NCI-H510A (cell line): Measurements from ENCODE around the gene ABCD3.
A peak's percentile ranks its signal among the peaks of the same experiment; 100 is the strongest.

Source experiments
- DNase-seq: peaks from one replicate; lab custom pipeline; 2025; lab: John Stamatoyannopoulos, UW

ABCD3 gene

DNA sequence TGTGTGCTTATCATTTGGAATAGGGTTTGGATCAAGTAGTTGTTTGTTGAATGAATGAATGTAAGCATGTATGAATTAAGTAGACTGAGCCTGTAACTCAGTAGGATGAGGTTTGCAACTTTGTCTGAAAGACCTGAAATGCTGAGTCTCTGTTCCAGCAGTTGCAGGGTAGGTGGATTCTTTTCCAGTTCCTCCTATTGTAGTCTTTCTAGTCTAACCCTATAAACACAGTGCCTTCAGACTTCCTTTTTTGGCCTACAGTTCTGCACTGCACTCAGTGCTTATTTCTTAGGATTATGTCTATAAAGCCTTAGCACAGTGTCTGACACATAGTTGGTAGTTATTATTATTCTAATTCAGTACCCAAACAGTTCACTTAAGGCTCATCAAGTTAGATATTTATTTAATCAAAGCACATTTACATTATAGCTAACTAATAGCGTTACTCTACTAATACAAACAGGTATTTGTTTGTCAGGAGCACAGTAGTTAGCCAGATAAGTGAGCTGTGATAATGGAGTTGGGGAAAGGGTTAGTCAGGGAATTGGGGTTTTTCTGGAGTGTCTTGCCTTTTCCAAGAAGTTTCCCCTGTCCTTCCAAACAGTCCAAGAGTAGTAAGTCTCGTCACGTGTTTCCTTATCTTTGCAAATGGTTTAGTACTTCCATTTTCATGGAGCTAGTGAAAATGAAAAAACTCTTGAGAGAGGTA, 45.0 kb downstream of the ABCD3 start:
- DNase-seq: no peak

DNA sequence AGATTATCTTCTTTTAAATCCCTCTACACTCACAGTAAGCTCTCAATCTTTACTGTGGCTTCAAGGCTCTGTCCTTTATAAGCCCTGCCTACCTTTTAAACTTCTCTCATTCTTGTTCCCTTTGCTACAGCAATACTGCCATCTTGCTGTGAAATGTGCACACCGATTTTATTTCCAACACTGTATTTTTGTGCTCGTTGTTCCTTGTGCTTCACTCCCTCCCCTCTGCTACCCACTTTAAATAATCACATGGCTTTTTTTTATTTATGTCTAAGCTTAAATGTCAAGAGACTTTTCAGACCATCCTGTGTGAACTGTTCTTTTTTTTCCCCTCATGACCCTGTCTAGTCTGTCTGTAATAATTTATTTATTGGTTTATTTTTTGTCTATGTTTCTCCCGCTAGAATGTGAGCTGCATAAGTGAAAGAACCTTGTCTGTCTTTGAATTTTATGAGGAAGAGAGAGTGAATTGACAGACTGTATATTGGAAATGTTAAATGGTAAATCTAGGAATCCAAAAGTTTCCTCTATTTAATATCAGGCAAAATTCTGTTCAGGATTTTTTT, 45.7 kb downstream of the ABCD3 start:
- DNase-seq: peak; percentile 2

DNA sequence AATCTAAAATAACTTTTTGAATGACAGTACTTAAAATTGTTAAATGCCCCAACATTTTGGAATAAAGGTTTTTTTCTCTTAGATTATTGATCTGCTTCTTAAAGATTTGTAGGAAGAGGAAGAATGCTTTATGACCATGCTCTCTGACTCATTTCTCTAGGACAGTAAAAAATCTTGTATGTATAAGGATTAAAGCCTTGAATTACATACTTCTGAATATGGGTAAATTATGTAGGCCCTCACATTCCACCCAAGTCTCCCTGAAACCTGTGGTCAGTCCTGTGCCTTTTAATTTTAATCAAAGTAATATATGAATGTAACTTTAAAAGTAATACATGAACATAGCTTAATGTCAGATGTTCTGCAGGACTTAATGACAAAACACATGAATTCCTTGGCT, 50.5 kb downstream of the ABCD3 start:
- no peak for DNase-seq

DNA sequence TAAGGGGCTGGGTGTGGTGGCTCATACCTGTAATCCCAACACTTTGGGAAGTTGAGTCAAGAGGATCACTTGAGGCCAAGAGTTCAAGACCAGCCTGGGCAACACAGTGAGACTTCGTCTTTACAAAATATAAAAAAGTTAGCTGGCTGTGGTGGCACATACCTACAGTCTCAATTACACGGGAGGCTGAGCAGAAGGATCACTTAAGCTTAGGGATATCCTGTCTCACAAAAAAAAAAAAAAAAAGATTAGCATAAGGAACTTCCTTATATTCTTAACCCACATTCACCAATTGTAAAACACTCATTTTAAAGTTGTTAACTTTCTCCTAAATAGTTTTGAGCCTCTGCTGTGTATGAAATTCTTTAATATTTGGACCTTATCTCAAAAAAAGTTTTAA, 53.1 kb downstream of the ABCD3 start:
- no peak for DNase-seq

DNA sequence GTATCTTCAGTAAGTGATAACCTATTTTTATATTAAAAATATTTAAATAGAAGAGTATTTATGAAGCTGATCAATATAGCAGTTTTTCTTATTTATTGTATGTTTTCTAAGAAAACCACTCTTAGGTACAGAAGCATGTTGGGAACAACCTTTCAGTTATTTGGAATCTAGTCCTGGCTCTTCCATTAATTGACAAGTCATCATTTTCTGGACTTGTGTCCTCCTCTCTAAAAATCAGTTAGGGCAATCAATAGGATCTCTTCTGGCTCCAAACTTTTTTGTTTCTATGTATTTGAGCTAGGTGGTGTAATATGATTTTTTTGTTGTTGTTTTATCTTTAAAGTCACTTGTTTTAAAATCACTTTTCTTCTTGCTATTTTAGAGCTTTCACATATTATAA, 57.0 kb downstream of the ABCD3 start:
- no peak for DNase-seq

DNA sequence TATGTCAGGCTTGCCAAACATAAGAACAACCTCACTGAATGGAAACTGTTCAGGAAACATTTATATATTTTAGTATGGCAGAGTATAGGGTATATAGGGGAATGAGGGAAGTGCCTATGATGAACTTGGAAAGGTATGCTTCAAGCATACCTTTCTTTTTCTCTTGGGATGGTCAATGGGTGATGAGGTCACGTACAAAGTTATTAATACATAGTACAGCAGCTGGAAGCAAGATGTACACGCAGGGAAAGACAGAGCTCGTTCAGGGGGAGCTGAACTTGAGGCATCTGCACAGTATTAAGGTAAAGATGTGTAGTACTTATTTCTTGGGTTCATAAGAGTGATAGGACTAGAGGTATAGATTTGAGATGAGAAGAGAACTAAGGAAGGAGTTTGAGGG, 61.5 kb downstream of the ABCD3 start:
- no peak for DNase-seq

GRCh38 chr1:94481473-94481933, 63.3 kb downstream of the ABCD3 start:
- DNase-seq: peak; percentile 2

GRCh38 chr1:94486990-94487389, 68.8 kb downstream of the ABCD3 start:
- DNase-seq: no peak

DNA sequence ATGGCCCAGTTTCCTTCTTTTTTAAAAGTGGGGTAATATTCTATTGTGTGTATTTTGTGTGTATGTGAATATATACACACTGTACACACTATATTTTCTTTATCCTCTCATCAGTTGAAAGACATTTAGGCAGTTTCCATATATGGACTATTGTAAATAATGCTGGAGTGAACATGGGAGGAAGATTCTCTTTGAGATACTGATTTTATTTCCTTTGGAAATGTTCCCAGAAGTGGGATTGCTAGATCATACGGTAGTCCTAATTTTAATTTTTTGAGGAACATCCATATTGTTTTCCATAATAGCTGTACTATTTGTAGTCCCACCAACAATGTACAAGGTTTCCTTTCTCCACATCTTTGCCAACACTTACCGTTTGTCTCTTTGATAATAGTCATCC, 72.4 kb downstream of the ABCD3 start:
- no peak for DNase-seq

DNA sequence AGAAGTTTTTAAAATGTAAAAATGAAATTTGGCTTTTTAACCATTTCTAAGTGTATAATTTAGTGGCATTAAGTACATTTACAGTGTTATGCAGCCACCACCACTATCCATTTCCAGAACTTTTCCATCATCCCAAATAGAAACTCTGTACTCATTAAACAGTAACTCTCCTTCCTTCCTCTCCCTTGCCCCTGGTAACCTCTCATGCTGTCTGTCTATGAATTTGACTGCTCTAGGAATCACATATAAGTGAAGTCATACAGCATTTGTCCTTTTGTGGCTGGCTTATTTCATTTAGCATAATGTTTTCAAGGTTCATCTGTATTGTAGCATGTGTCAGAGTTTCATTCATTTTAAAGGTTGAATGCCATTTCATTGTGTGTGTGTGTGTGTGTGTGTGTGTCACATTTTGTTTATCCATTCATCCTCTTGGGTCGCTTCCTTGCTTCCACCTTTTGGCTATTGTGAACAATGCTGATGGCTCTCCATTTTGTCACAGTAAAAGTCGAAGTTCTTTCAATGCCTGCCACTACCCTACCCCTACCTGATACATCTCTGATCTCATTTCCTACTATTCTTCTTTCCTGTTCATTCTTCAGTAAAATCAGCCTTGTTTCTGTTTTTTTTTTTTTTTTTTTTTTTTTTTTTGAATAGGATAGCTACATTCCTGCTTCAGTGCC, 78.0 kb downstream of the ABCD3 start:
- DNase-seq: no peak

DNA sequence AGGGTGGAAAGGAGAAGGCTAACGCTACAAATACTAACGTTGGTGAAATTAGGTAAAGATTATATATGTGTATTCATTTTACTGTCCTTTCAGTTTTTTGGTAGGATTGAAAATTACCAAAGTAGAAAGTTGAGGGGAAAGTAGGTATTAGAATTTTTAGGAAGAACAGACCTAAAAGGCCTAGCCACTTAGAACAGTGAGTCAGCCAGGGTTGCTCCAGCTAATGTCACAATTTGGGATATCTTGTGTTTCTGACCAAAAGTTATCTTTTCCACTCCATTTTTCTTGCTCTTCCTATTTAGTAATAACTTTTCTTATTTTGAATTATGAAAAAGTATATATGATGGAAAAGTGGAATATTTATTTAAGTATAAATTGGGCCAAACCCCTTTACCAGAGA, 83.2 kb downstream of the ABCD3 start:
- no peak for DNase-seq

DNA sequence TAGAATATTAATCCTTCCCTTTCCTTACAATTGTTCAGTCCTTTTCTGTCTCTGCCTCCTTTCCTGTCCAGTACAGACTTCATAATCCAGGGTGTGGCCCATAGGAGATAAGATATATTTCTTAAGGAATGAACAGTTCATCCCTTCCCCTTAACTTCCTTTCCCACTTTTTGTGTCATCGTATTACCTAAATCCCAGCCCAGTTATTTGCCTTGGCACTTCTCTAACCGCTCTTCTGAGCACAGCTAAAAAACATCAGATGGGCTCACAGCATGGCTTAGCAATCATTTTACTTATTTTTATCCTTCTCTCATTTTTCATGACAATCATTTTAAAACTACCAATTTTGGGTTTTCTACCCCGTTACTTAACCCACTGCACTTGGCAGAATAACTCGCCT, 83.7 kb downstream of the ABCD3 start:
- DNase-seq: no peak

DNA sequence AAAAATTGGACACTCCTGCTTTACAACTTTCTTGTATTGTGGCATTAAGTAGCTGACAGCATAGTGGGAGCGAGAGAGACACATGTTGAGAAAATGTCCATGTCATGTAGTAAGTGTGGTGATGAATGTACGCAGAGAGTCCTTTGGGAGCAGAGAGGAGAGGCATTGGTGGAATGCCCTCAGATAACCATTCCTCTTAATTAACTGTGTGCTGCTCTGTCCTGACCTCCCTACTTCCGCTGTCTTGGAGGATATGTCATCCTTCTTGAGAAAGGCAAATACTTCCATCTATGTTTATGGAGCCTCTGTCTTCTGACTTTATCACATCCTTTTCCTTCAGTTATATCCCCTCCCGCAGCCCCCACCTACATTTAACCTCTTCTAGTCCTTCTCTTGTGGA, 85.0 kb downstream of the ABCD3 start:
- no peak for DNase-seq

- peak; percentile 3 for DNase-seq
These were observed 86.4 kb downstream of the ABCD3 start for GRCh38 chr1:94504601-94505000.

DNA sequence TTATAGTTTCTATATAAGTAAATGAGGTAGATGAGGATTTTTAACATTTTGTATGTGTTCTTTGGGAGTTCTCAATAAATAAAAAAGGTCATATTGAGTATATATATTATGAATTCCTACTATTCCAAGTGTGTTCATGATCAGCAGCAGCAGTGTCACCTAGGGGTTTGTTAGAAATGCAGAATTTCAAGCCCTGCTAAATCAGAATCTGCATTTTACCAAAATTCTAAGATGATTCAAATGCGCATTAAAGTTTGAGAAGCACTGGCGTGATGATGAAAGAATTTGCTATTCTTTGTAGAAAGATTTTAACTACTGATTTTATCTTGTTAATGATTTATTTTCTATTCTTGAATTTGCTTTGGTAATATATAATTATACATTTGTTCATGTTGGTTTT, 94.6 kb downstream of the ABCD3 start:
- DNase-seq: no peak

GRCh38 chr1:94514095-94514727, 96.0 kb downstream of the ABCD3 start:
- peak; percentile 3 for DNase-seq

- no peak for DNase-seq
These were observed 97.2 kb downstream of the ABCD3 start for GRCh38 chr1:94515296-94515947.

DNA sequence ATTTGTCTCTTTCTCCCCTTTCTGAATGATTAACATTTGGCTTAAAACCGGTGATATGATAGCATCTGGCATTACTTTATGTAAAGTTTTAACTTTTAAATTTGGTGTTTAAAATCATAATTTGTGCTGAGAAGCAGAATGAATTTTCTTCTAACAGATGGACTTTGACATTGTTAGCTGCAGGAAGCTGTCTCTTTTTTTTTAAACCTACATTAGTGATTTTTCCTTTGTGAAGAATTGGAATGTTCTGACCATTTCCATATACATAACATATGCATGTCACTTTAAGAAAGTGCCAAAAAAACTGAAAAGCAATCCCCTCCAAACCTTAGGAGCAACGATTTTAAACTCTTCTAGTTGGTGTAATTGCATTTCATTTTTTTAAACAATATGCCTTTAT, 101.2 kb downstream of the ABCD3 start:
- no peak for DNase-seq

GRCh38 chr1:94522304-94522703, 104.1 kb downstream of the ABCD3 start:
- peak; percentile 13 for DNase-seq

DNA sequence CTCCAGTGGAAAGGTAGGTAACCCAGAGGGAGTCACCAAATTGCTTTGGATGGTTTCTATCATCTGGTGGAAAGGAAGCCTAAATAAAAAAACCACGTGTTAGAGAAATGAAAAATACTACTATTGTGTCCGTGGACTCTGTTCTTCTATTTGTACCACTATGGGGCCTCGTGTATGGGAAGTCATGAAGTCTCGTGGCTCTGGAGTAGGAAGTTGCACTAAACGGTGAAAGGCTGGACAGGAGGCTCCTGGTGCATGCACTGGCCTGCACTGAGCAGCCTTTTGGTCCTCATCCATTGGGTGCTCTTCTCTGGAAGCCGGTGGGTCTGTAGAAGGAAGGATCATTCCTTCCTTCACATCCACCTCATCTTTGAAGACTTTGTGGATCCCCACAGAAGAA, 106.3 kb downstream of the ABCD3 start:
- no peak for DNase-seq

DNA sequence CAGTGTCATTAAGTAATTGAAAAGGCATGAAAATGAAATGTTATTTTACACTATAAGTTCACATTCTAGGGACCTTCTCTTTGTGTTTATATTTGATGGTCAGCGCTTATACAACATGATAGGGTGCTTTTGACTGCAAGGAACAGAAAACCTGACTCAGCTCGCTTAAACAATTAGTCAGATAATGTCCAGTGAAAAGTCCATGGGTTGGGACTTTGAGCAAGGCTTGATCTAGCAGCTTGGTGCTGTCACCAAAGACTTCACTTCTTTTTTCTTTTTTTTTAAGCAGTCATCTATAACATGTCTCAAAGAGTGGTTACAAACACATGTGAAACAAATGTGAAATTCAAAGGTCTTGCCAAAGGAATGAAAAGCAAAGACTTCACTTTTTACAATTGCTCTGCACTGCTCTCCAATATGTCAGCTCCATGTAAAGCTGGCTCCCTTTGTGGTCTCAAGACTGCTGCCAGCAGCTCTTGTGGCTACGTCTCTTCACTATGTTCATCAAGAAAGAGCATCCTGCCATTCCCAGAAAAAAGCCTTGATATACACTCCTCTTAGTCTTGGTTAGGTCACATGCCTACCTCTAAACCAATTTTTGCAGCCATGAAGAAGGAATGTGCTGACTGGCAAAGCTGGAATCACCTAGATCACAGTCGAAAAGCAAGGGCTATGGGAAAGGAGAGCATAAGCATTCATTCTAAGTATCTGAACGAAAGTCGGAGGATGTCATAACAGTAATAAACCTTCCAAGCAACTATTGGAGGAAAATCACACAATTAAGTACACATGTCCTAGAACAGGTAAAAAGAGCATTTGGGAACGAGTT, 108.2 kb downstream of the ABCD3 start:
- DNase-seq: no peak
